PC-3 (cell line): ENCODE measurements around the gene C11orf91. TPM values are rescaled to one million over a fixed set of nuclear protein-coding genes. Genes with fewer than 3 reads are reported as not detected.
"Not testable (repeated sequence)": the region's sequence is repeated elsewhere in the genome, so short reads cannot be mapped to it uniquely, and the experiment has no call there.

Source experiments
- ATAC-seq: fragments of 200-7000 bp; cut with Tn5 transposase; 2 replicates; pipeline ENCODE4 v1.9.1; 2020; ENCODE audit warnings: mild to moderate bottlenecking, moderate library complexity
- BruUV-seq: library from RNA; stranded (reverse); fragments of 400-500 nt; replicated peaks from 2 replicates; lab custom pipeline; 2021; lab: Mats Ljungman, UMichigan
- CTCF ChIA-PET: fragments of 300-600 bp; sonication (Branson Sonifier 250); formaldehyde crosslinking; loops from one replicate; lab custom pipeline; 2022; ENCODE audit warnings: antibody characterized with exemption; lab: Charles Lee
- POLR2A ChIA-PET: fragments of 300-600 bp; sonication (Branson Sonifier 250); formaldehyde crosslinking; loops from one replicate; lab custom pipeline; 2022; ENCODE audit warnings: antibody characterized with exemption; ENCODE audit not compliant: unreplicated experiment; lab: Charles Lee
- DNase-seq: peaks from one replicate; pipeline ENCODE4 v3.0.0-alpha.2; 2015
- H2AFZ ChIP-seq: fragments of 300-600 bp; sonication (generic); 2 replicates; pipeline ENCODE4 v1.6.0; 2016; ENCODE audit warnings: antibody characterized with exemption, low read length
- H3F3A ChIP-seq: fragments of 300-600 bp; sonication (generic); one replicate; pipeline ENCODE4 v1.6.0; 2017; ENCODE audit warnings: antibody characterized with exemption, low read length, control low read depth, mild to moderate bottlenecking; ENCODE audit not compliant: unreplicated experiment
- H3K27ac ChIP-seq: fragments of 300-600 bp; sonication (generic); 2 replicates; pipeline ENCODE4 v1.5.1; 2016; ENCODE audit warnings: mild to moderate bottlenecking, low read length
- H3K27me3 ChIP-seq: fragments of 300-600 bp; sonication (generic); 2 replicates; pipeline ENCODE4 v1.6.1; 2016; ENCODE audit warnings: low read length, mixed read lengths
- H3K36me3 ChIP-seq: fragments of 300-600 bp; sonication (generic); 2 replicates; pipeline ENCODE4 v1.6.1; 2016; ENCODE audit warnings: low read depth, mixed run types, low read length, mixed read lengths
- H3K4me1 ChIP-seq: fragments of 300-600 bp; sonication (generic); 2 replicates; pipeline ENCODE4 v1.5.1; 2016; ENCODE audit warnings: low read length; ENCODE audit not compliant: insufficient read depth
- H3K4me2 ChIP-seq: fragments of 300-600 bp; sonication (generic); 2 replicates; pipeline ENCODE4 v1.6.0; 2016; ENCODE audit warnings: low read length
- H3K4me3 ChIP-seq: fragments of 300-600 bp; sonication (generic); 2 replicates; pipeline ENCODE4 v1.5.1; 2016; ENCODE audit warnings: mild to moderate bottlenecking, low read length, mixed read lengths
- H3K79me2 ChIP-seq: fragments of 300-600 bp; sonication (generic); 2 replicates; pipeline ENCODE4 v1.6.1; 2017; ENCODE audit warnings: low read length, mixed read lengths
- H3K9ac ChIP-seq: fragments of 300-600 bp; sonication (generic); 2 replicates; pipeline ENCODE4 v1.6.0; 2016; ENCODE audit warnings: mild to moderate bottlenecking, low read length
- H3K9me2 ChIP-seq: fragments of 300-600 bp; sonication (generic); replicated peaks from 2 replicates; pipeline ENCODE4 v1.6.1; 2016; ENCODE audit warnings: mixed run types, low read length, mixed read lengths
- H3K9me3 ChIP-seq: fragments of 300-600 bp; sonication (generic); 2 replicates; pipeline ENCODE4 v1.6.1; 2016; ENCODE audit warnings: low read length, mixed read lengths
- H4K20me1 ChIP-seq: fragments of 300-600 bp; sonication (generic); 2 replicates; pipeline ENCODE4 v1.6.1; 2016; ENCODE audit warnings: low read length, mixed read lengths
- EZH2 ChIP-seq: fragments of 300-600 bp; sonication (generic); IDR thresholded peaks from one replicate; pipeline ENCODE4 v1.6.1; 2017; ENCODE audit warnings: antibody characterized with exemption, mild to moderate bottlenecking, low read length; ENCODE audit not compliant: unreplicated experiment
- EZH2phosphoT487 ChIP-seq: fragments of 300-600 bp; sonication (generic); IDR thresholded peaks from 2 replicates; pipeline ENCODE4 v1.6.1; 2018; ENCODE audit warnings: mild to moderate bottlenecking, antibody characterized with exemption, low read length, borderline replicate concordance
- intact Hi-C: fragments of 100-400 bp; cut with micrococcal nuclease; formaldehyde crosslinking; loops from 2 replicates; pipeline ENCODE4 v1.9.0; 2023
- total RNA-seq: library from RNA; depleted of rRNA; stranded (reverse); fragments of >200 nt; gene quantifications from 2 replicates; pipeline ENCODE4 v1.2.3, GENCODE V29; 2014
- TF ChIP-seq, protein P1 (sequence below): fragments of 300-600 bp; sonication (generic); conservative IDR thresholded peaks from 2 replicates; pipeline ENCODE4 v1.5.1; 2017; ENCODE audit warnings: antibody characterized with exemption, low read depth, mild to moderate bottlenecking, low read length

Gene C11orf91
- total RNA-seq, 1 experiment from 2014 or later: not detected

DNA sequence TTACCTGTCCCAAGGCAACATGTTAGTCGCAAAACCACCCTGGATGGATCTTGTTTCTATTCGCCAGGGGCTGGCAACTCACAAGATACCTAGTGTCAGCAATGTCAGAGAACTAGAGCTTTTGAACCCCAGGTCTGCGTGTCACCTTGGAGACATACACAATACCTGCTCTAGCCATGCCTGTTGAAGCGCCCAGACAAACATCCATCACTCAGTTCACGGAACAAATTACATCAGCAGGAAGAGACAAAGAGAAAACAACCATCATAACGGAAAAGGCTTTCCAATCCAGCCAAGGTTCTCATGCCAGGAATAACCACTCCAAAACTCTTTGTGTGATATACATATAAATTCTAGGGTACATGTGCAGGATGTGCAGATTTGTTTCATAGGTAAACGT, 33.4 kb upstream of the C11orf91 start:
- intact Hi-C loops: loop anchor here (2.0 kb wide), 1 partner anchor 31 kb away; no protein-coding TSS in a partner anchor
- ChIA-PET POLR2A (interaction anchor here (0.6 to 1.7 kb wide), 2 partner anchors 42 to 364 kb away, joined by 3 to 9 read pairs; no protein-coding TSS in a partner anchor), CTCF (interaction anchor here (0.8 kb wide), 1 partner anchor 44 kb away, joined by 3 read pairs; no protein-coding TSS in a partner anchor)
- BruUV-seq: no TSS peak
- H3K79me2 ChIP-seq: peaks cover 77% of the 10 kb centered on the region
- ATAC-seq (no peak), DNase-seq (no peak)
- TF ChIP-seq EZH2phosphoT487 (no peak), EZH2 (no peak)
- TF ChIP-seq, protein P1, sequence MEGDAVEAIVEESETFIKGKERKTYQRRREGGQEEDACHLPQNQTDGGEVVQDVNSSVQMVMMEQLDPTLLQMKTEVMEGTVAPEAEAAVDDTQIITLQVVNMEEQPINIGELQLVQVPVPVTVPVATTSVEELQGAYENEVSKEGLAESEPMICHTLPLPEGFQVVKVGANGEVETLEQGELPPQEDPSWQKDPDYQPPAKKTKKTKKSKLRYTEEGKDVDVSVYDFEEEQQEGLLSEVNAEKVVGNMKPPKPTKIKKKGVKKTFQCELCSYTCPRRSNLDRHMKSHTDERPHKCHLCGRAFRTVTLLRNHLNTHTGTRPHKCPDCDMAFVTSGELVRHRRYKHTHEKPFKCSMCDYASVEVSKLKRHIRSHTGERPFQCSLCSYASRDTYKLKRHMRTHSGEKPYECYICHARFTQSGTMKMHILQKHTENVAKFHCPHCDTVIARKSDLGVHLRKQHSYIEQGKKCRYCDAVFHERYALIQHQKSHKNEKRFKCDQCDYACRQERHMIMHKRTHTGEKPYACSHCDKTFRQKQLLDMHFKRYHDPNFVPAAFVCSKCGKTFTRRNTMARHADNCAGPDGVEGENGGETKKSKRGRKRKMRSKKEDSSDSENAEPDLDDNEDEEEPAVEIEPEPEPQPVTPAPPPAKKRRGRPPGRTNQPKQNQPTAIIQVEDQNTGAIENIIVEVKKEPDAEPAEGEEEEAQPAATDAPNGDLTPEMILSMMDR: no peak
- no peaks in the 10 kb centered on the region for H3K9me2 ChIP-seq
- H3F3A ChIP-seq: no peaks in the 10 kb centered on the region
- no peaks in the 10 kb centered on the region for H3K27me3 ChIP-seq
- peaks cover 48% of the 10 kb centered on the region for H3K36me3 ChIP-seq
- H4K20me1 ChIP-seq: peaks cover 58% of the 10 kb centered on the region
- peak overlapping the region; percentile 85 for H3K4me3 ChIP-seq
- H3K9ac ChIP-seq: peak overlapping the region; percentile 100
- peak overlapping the region; percentile 85 for H3K4me2 ChIP-seq
- H3K9me3 ChIP-seq: no peaks in the 10 kb centered on the region
- peak overlapping the region; percentile 91 for H3K27ac ChIP-seq
- H3K4me1 ChIP-seq: peaks cover 47% of the 10 kb centered on the region
- H2AFZ ChIP-seq: no peak overlapping the region

GRCh38 chr11:33731723-33732531, 31.3 kb upstream of the C11orf91 start:
- peak overlapping the region; percentile 27; the same call in 1 of the 2 replicates for H3K4me3 ChIP-seq
- POLR2A ChIA-PET: no interaction called here
- no peak overlapping the region for H3K9ac ChIP-seq
- H3K9me3 ChIP-seq: no peaks in the 10 kb centered on the region
- no peak overlapping the region for H2AFZ ChIP-seq
- TF ChIP-seq, protein P1: no peak
- TF ChIP-seq EZH2 (no peak), EZH2phosphoT487 (no peak)
- peaks cover 92% of the 10 kb centered on the region for H3K79me2 ChIP-seq
- H3K27me3 ChIP-seq: no peaks in the 10 kb centered on the region
- intact Hi-C loops: no loop called here
- no peaks in the 10 kb centered on the region for H3K9me2 ChIP-seq
- BruUV-seq: no TSS peak
- CTCF ChIA-PET: no interaction called here
- H3K36me3 ChIP-seq: peaks cover 49% of the 10 kb centered on the region
- H3K4me1 ChIP-seq: peaks cover 34% of the 10 kb centered on the region
- DNase-seq (no peak), ATAC-seq (no peak)
- peaks cover 58% of the 10 kb centered on the region for H4K20me1 ChIP-seq
- H3K27ac ChIP-seq: no peak overlapping the region
- no peaks in the 10 kb centered on the region for H3F3A ChIP-seq
- peak overlapping the region; percentile 75 for H3K4me2 ChIP-seq

DNA sequence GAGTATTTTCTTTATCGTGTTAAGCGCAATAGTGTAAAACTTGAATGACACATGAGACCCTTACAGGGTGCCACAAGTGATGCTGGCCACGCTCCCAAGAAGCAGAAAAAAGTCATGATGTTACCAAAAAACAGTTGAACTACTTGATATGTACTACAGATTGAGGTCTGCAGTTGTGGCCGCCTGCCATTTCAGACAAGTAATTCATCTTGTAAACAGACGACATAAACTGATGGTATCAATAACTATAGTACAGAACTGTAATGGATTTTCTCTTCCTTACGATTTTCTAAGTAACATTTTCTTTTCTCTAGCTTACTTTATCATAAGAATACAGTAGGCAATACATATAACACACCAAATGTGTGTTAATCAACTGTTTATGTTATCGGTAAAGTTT, 30.1 kb upstream of the C11orf91 start:
- H3K79me2 ChIP-seq: peaks cover 100% of the 10 kb centered on the region
- POLR2A ChIA-PET: interaction anchor here (0.6 kb wide), 1 partner anchor 38 kb away, joined by 3 read pairs; no protein-coding TSS in a partner anchor
- no peak overlapping the region for H3K9ac ChIP-seq
- BruUV-seq: no TSS peak
- TF ChIP-seq EZH2 (no peak), EZH2phosphoT487 (no peak)
- TF ChIP-seq, protein P1: no peak
- intact Hi-C loops: no loop called here
- no peaks in the 10 kb centered on the region for H3K27me3 ChIP-seq
- no peak overlapping the region for H3K4me3 ChIP-seq
- DNase-seq: no peak
- no peaks in the 10 kb centered on the region for H3K9me2 ChIP-seq
- H4K20me1 ChIP-seq: peaks cover 55% of the 10 kb centered on the region
- no peaks in the 10 kb centered on the region for H3F3A ChIP-seq
- peaks cover 28% of the 10 kb centered on the region for H3K4me1 ChIP-seq
- CTCF ChIA-PET: no interaction called here
- ATAC-seq: no peak
- no peak overlapping the region for H3K27ac ChIP-seq
- peaks cover 49% of the 10 kb centered on the region for H3K36me3 ChIP-seq
- H3K4me2 ChIP-seq: peak overlapping the region; percentile 29; the same call in 1 of the 2 replicates
- no peak overlapping the region for H2AFZ ChIP-seq
- H3K9me3 ChIP-seq: no peaks in the 10 kb centered on the region

- H3K79me2 ChIP-seq: peaks cover 100% of the 10 kb centered on the region
- POLR2A ChIA-PET, DNase-seq, H3K27ac ChIP-seq, H2AFZ ChIP-seq, H3K4me3 ChIP-seq, intact Hi-C loops, CTCF ChIA-PET, H3K4me2 ChIP-seq, H3F3A ChIP-seq, ATAC-seq, H3K27me3 ChIP-seq, H3K9ac ChIP-seq, H3K9me2 ChIP-seq, BruUV-seq, H3K9me3 ChIP-seq: not testable (repeated sequence)
- peaks cover 57% of the 10 kb centered on the region for H3K36me3 ChIP-seq
- peaks cover 41% of the 10 kb centered on the region for H3K4me1 ChIP-seq
- peaks cover 49% of the 10 kb centered on the region for H4K20me1 ChIP-seq
These were observed 28.5 kb upstream of the C11orf91 start for GRCh38 chr11:33729072-33729664.
